Immature natural killer cell (primary cell): ENCODE measurements around the gene NLRC4. TPM values are rescaled to one million over a fixed set of nuclear protein-coding genes. Genes with fewer than 3 reads are reported as not detected.

Source experiments
- DNase-seq, 3 donors: peaks; one replicate each; pipeline ENCODE4 v3.0.0; 2022; ENCODE audit warnings: mixed read lengths in 1 of 3
- H3K27ac Mint-ChIP-seq, 6 donors: one replicate each; pipeline ENCODE4 v1.8.0; 2020; ENCODE audit warnings: mixed read lengths in 6 of 6, mild to moderate bottlenecking in 5 of 6, inconsistent platforms in 4 of 6, moderate library complexity in 3 of 6
- H3K27me3 Mint-ChIP-seq, 3 donors: one replicate each; pipeline ENCODE4 v1.8.0; 2020 to 2021; ENCODE audit warnings: low read depth in 3 of 3, mild to moderate bottlenecking in 3 of 3, mixed read lengths in 3 of 3, moderate library complexity in 3 of 3, inconsistent platforms in 1 of 3
- H3K36me3 Mint-ChIP-seq, 3 donors: one replicate each; pipeline ENCODE4 v1.8.0; 2020; ENCODE audit warnings: mixed read lengths in 3 of 3, inconsistent platforms in 2 of 3, mild to moderate bottlenecking in 2 of 3
- H3K4me1 Mint-ChIP-seq, 2 donors: one replicate each; pipeline ENCODE4 v1.8.0; 2020; ENCODE audit warnings: inconsistent platforms in 2 of 2, mild to moderate bottlenecking in 2 of 2, mixed read lengths in 2 of 2, moderate library complexity in 1 of 2
- H3K4me3 Mint-ChIP-seq, 5 donors: one replicate each; pipeline ENCODE4 v1.8.0; 2020; ENCODE audit warnings: mild to moderate bottlenecking in 5 of 5, mixed read lengths in 5 of 5, inconsistent platforms in 3 of 5, moderate library complexity in 3 of 5
- H3K9me3 Mint-ChIP-seq, 6 donors: one replicate each; pipeline ENCODE4 v1.8.0; 2020; ENCODE audit warnings: mild to moderate bottlenecking in 6 of 6, mixed read lengths in 6 of 6, inconsistent platforms in 4 of 6, moderate library complexity in 3 of 6
- polyA plus RNA-seq, 3 donors: library from polyadenylated mRNA; unstranded; fragments of 300-500 nt; fragmentation: Illumina TruSeq; gene quantifications; one replicate each; pipeline ENCODE4 v1.2.3, GENCODE V29; 2021

NLRC4 gene
- polyA plus RNA-seq, 3 donors from 2014 or later, result 0.18 TPM; not detected in 2

DNA sequence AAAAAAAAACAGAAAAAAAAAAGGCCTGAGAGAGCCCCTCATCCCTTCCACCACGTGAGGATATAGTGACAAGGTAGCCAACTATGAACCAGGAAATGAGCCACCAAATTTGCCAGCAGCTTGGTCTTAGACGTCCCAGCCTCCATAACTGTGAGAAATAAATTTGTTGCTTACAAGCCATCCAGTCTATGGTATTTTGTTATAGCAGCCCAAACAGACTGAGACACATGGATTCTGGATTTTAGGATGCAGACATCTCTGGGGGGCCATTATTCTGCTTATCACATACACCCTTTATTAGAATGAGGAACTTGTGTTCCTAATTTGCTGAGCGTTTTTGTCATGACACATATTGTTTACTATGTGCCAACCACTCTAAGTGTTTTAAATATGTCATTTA lies 7.6 kb upstream of the NLRC4 start:
- Mint-ChIP-seq H3K9me3 (no peaks in the 10 kb centered on the region), H3K27me3 (peaks cover 0 to 13% (median 4%) of the 10 kb centered on the region in 3 donors), H3K27ac (no peak overlapping the region), H3K4me1 (peaks cover 3 to 4% of the 10 kb centered on the region in 2 donors), H3K36me3 (no peaks in the 10 kb centered on the region), H3K4me3 (no peak overlapping the region)
- DNase-seq, result no peak

DNA sequence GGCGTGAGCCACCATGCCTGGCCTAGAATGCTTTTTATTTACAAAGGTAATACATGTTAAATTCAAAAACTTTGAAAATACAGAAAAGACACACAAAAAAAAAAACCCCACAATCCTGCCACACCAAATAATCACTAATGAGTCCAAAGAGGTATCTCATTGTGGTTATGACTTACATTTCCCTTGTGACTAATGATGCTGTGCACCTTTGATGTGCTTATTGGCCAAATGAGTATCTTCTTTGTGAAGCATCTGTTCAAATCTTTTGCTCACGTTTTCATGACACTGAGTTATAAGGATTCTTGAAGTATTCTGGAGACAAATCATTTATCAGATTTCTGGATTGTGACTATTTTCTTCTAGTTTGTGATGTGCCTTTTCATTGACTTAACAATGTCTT lies 6.4 kb upstream of the NLRC4 start:
- no peaks in the 10 kb centered on the region for H3K36me3 Mint-ChIP-seq
- H3K4me1 Mint-ChIP-seq, result no peaks in the 10 kb centered on the region
- no peak overlapping the region for H3K27ac Mint-ChIP-seq
- H3K4me3 Mint-ChIP-seq, result no peak overlapping the region
- H3K9me3 Mint-ChIP-seq, result no peaks in the 10 kb centered on the region
- H3K27me3 Mint-ChIP-seq, result peaks cover 0 to 8% (median 1%) of the 10 kb centered on the region in 3 donors
- DNase-seq, result no peak

DNA sequence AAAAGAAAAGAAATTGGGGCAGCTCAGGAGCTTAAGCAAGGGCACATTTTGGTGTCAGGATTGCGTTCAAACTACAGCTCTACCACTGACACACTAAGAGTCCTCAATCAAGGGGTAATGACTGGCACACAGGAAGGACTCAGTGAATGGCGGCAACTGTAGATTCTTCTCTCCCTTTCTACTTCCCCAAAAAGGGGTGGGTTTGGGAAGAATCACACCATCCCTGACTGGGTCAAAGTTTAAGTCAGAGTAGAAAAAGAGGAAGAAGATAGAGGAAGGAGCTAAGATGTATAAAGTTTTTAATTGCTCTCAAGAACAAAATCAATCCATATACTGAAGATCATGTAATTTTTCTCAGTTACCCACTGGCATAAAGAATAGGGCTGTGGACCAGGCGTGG lies 2.6 kb downstream of the NLRC4 start:
- H3K27ac Mint-ChIP-seq, result no peak overlapping the region
- DNase-seq, result no peak
- peaks cover 2 to 12% (median 3%) of the 10 kb centered on the region in 3 donors for H3K27me3 Mint-ChIP-seq
- no peaks in the 10 kb centered on the region for H3K4me1 Mint-ChIP-seq
- H3K4me3 Mint-ChIP-seq, result no peak overlapping the region
- no peaks in the 10 kb centered on the region for H3K9me3 Mint-ChIP-seq
- peaks cover 0 to 4% (median 0%) of the 10 kb centered on the region in 3 donors for H3K36me3 Mint-ChIP-seq

DNA sequence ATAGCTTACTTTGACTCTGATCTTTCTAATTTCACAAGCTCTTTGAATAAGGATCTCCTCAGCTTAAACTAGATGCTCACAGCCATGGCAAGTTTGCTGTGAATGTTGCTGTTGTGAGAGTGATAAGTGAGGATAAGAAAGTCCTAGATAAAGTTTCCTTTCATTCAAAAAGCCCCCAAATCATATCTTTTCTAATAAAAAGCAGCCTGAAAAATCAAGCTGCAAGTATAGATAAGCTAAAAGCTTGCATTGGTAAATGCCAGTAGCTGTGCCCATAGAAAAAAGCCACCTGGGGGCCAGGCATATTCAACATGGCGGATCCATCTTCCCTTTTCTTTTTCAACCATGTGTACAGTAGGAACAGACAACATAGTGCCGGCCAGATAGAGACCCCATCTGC lies 4.3 kb downstream of the NLRC4 start:
- Mint-ChIP-seq H3K9me3 (no peaks in the 10 kb centered on the region), H3K36me3 (peaks cover 0 to 4% (median 0%) of the 10 kb centered on the region in 3 donors), H3K4me1 (no peaks in the 10 kb centered on the region), H3K27ac (no peak overlapping the region), H3K27me3 (peaks cover 2 to 15% (median 5%) of the 10 kb centered on the region in 3 donors), H3K4me3 (no peak overlapping the region)
- no peak for DNase-seq

DNA sequence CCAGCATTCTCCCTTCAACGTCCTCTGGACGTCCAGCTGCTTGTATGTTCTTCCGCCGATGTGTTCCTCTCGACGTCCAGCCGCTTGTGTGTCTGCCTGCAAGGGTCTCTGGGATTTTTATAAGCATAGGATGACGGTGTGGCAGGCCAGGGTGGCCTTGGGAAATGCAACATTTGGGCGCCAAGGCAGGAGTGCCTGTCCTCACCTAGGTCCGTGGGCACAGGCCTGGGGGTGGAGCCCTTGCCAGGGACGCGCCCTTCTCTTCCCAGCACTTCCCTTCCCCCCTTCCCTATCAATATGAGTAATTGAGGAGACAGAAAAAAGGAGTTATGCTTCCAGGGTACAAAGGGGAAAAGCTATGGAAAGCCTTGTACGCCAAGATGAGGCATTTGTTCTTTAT lies 6.4 kb downstream of the NLRC4 start:
- Mint-ChIP-seq H3K4me3 (no peak overlapping the region), H3K27me3 (peaks cover 2 to 15% (median 5%) of the 10 kb centered on the region in 3 donors), H3K4me1 (no peaks in the 10 kb centered on the region), H3K27ac (no peak overlapping the region), H3K36me3 (peaks cover 0 to 4% (median 0%) of the 10 kb centered on the region in 3 donors), H3K9me3 (no peaks in the 10 kb centered on the region)
- DNase-seq, result no peak

DNA sequence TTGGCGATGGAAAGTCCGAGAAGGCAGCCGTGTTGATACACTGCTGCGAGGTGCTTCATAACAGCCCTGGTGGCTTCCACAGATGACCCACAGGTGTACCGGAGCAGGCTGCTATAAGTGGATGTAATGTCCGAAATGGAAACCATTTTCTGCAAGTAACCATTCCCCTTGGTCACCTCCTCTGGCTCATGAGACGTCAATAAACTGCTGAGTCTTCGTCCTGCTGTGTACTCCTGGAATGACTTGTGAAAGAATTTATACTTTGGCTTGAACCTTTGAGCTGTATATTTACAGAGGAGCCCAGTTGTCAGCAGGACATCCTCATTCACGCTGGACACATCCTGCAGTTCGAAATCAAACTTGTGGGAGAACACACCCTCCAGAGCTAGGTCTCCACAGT lies 14.4 kb downstream of the NLRC4 start:
- no peaks in the 10 kb centered on the region for H3K4me1 Mint-ChIP-seq
- H3K27ac Mint-ChIP-seq, result no peak overlapping the region
- no peak for DNase-seq
- no peaks in the 10 kb centered on the region for H3K36me3 Mint-ChIP-seq
- no peak overlapping the region for H3K4me3 Mint-ChIP-seq
- H3K9me3 Mint-ChIP-seq, result no peaks in the 10 kb centered on the region
- H3K27me3 Mint-ChIP-seq, result no peaks in the 10 kb centered on the region

DNA sequence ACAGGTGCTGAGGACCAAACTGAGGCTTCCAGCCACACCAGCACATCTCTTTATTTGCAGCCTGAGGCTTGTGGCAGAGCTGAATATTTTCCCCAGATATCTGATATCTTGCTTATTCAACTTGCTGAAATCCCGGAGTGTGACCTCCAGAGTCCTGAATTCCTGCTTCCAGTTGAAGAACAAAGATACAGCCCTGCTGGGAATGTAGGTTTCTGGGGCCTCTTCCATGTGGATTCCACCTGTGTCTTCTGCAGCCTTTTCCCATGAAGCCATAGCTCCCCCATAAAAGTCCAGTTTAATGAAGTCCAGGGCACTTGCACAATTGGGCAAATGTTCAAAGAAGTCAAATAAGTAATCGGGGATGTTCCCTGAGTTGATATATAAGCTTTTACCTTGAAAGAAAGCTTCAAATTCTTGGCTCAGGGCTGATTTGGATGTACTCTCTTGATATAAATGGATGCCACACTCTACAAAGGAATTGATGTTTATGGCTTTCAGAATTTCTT lies 14.9 kb downstream of the NLRC4 start:
- H3K4me1 Mint-ChIP-seq, result no peaks in the 10 kb centered on the region
- H3K27me3 Mint-ChIP-seq, result no peaks in the 10 kb centered on the region
- no peaks in the 10 kb centered on the region for H3K36me3 Mint-ChIP-seq
- H3K4me3 Mint-ChIP-seq, result no peak overlapping the region
- no peak for DNase-seq
- H3K27ac Mint-ChIP-seq, result no peak overlapping the region
- H3K9me3 Mint-ChIP-seq, result no peaks in the 10 kb centered on the region

DNA sequence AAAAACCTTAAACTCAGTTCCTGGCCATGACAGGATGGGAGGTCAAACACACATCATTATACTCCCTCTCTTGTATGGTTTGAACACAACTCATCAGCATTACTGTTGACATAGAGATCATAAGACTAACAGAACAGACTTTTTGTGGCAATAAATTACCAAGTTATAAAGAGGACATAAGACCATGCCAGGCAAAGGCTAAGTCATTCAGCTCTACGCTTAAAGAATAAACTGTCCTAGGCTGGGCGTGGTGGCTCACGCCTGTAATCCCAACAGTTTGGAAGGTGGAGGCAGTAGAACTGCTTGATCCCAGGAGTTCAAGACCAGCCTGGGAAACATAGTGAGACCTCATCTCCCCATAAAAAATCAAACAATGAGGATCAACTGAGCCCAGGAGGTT lies 16.4 kb downstream of the NLRC4 start:
- Mint-ChIP-seq H3K36me3 (no peaks in the 10 kb centered on the region), H3K9me3 (no peaks in the 10 kb centered on the region), H3K27me3 (no peaks in the 10 kb centered on the region), H3K27ac (no peak overlapping the region), H3K4me1 (no peaks in the 10 kb centered on the region), H3K4me3 (no peak overlapping the region)
- DNase-seq, result no peak

DNA sequence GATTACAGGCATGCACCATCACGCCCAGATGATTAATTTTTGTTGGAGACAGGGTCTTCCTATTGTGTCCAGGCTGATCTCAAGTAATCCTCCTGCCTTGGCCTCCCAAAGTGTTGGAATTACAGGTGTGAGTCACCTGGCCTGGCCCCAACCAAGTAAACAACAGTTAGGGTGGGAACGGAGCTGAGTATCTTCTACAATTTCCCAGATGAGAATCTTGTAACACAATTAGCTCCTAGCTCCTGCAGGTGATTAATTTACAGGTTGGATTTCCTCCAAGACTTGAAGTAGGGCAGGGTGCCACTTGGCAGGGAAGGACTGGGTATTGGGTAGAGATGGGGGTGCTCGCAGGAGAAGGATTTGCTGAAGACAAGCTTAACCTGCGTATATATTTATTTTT lies 17.8 kb downstream of the NLRC4 start:
- H3K36me3 Mint-ChIP-seq, result peaks cover 0 to 8% (median 0%) of the 10 kb centered on the region in 3 donors
- no peaks in the 10 kb centered on the region for H3K4me1 Mint-ChIP-seq
- no peak for DNase-seq
- no peak overlapping the region for H3K27ac Mint-ChIP-seq
- H3K4me3 Mint-ChIP-seq, result no peak overlapping the region
- H3K27me3 Mint-ChIP-seq, result no peaks in the 10 kb centered on the region
- H3K9me3 Mint-ChIP-seq, result no peaks in the 10 kb centered on the region

DNA sequence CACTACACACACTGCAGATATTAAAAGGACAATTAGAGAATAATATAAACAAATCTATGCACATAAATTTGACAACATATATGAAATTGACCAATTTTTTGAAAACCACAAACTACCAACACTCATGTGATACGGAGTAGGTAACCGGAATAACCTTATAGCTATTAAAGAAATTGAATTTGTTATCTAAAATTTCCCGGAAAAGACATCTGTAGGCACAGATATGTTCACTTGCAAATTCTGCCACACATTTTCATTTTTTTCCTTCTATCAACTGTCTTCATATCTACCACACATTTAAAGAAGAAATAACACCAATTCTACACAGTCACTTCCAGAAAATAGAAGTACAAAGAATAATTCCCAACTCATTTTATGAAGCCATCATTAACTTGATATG lies 22.4 kb downstream of the NLRC4 start:
- Mint-ChIP-seq H3K27ac (no peak overlapping the region), H3K36me3 (peaks cover 0 to 8% (median 6%) of the 10 kb centered on the region in 3 donors), H3K9me3 (no peaks in the 10 kb centered on the region), H3K4me3 (no peak overlapping the region), H3K27me3 (no peaks in the 10 kb centered on the region), H3K4me1 (no peaks in the 10 kb centered on the region)
- no peak for DNase-seq

DNA sequence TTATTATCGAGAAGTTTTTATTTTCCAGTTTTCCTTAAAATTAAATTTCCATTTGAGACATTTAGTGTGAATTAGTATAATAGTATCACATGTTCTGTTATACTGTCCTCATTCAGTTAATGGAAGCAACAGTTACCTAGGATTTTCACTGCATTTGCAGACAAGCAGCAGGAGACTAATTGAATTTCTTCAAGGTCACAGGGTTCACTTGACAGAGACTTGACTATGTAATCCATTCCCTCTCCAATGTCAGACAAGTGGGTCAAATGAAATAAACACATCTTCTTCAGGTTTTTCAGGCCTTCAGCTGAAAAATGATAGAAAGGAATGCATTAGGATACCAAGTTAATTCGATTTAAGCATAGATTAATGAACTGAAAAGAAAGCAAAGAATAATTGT lies 26.7 kb downstream of the NLRC4 start:
- Mint-ChIP-seq H3K9me3 (no peaks in the 10 kb centered on the region), H3K27me3 (no peaks in the 10 kb centered on the region), H3K4me3 (no peak overlapping the region), H3K36me3 (peaks cover 0 to 12% (median 6%) of the 10 kb centered on the region in 3 donors), H3K4me1 (no peaks in the 10 kb centered on the region), H3K27ac (no peak overlapping the region)
- DNase-seq, result no peak

DNA sequence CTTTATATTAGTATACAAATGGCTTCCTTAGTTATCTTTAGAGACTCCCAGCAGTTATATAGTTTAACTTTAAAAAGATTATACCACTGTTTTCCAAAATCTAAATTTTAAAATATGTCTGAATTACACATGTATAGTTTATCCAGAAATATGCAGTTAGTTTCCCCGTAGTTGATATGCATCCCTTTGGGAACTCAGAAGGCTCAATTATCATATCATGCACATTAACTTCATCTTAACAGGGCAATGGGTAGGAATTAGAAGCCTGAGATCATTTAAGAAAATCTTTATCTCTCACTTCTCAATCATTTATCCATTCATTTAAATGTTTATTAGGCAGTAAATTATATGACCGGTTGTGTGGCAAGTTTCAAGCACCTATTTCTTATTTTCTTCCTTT lies 27.2 kb downstream of the NLRC4 start:
- no peak for DNase-seq
- no peaks in the 10 kb centered on the region for H3K9me3 Mint-ChIP-seq
- no peak overlapping the region for H3K27ac Mint-ChIP-seq
- no peaks in the 10 kb centered on the region for H3K27me3 Mint-ChIP-seq
- peaks cover 0 to 9% (median 6%) of the 10 kb centered on the region in 3 donors for H3K36me3 Mint-ChIP-seq
- no peaks in the 10 kb centered on the region for H3K4me1 Mint-ChIP-seq
- H3K4me3 Mint-ChIP-seq, result no peak overlapping the region

DNA sequence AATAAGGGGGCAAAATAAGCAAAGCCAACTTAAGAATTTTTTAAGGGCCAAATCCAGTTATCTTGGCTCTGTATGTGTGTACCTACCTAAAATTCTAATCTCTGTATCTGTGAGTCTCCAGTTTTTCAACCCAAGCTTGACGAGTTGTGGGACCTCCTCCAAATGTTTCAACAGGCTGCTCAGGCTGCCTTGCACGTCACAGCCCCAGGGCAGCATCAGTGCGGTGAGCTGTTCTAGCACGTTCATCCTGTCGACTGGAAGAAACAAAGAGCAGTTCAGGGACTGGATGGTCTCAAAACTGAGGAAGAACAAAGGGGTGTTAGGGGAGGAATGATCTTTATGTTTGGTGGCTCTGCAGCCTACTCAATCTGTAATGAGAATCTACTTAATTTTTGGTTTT lies 29.4 kb downstream of the NLRC4 start:
- H3K27ac Mint-ChIP-seq, result no peak overlapping the region
- H3K4me3 Mint-ChIP-seq, result no peak overlapping the region
- peaks cover 0 to 13% (median 6%) of the 10 kb centered on the region in 3 donors for H3K36me3 Mint-ChIP-seq
- H3K9me3 Mint-ChIP-seq, result no peaks in the 10 kb centered on the region
- H3K27me3 Mint-ChIP-seq, result no peaks in the 10 kb centered on the region
- DNase-seq, result no peak
- no peaks in the 10 kb centered on the region for H3K4me1 Mint-ChIP-seq

DNA sequence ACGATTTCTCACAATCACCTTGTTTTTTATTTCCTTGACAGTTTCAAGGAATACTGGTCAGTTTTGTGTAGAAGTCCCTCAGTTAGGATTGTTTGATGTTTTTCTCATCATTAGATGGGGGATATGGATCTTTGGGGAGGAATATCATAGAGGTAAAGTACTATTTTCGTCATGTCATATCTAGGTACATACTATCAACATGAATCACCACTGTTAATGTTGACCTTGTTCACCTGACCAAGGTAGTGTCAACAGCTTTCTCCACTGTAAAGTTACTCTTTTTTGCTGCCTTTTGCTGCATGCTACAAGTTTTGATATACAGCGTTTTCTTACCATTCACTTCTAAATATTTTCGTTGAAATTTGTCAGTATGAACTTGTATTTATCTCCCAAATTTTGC lies 32.7 kb downstream of the NLRC4 start:
- H3K9me3 Mint-ChIP-seq, result no peaks in the 10 kb centered on the region
- H3K4me1 Mint-ChIP-seq, result peaks cover 3 to 6% of the 10 kb centered on the region in 2 donors
- no peak overlapping the region for H3K27ac Mint-ChIP-seq
- H3K36me3 Mint-ChIP-seq, result peaks cover 0 to 17% (median 0%) of the 10 kb centered on the region in 3 donors
- H3K4me3 Mint-ChIP-seq, result no peak overlapping the region
- H3K27me3 Mint-ChIP-seq, result peaks cover 0 to 2% (median 0%) of the 10 kb centered on the region in 3 donors
- no peak for DNase-seq

DNA sequence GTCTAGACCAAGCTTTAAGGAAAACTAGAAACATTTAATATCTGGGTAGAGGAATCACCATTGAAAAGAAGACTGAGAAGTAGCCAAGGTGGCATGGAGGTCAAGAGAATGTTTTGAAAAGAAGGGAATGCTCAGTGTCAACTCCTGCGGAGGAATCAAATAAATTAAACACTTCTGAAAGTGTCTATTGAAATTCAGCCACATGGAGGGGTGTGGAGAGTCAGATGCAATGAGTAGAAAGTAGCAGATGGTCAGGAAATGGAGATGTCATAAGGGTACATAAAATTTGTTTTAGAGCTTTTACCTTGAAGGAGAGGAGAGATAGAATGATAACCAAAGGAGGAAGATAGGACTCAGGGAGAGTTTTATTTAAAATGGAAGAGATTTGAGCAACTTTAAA lies 35.1 kb downstream of the NLRC4 start:
- no peak overlapping the region for H3K4me3 Mint-ChIP-seq
- no peaks in the 10 kb centered on the region for H3K9me3 Mint-ChIP-seq
- H3K27ac Mint-ChIP-seq, result no peak overlapping the region
- no peak for DNase-seq
- H3K4me1 Mint-ChIP-seq, result peaks cover 3 to 6% of the 10 kb centered on the region in 2 donors
- H3K36me3 Mint-ChIP-seq, result peaks cover 0 to 18% (median 5%) of the 10 kb centered on the region in 3 donors
- peaks cover 0 to 2% (median 0%) of the 10 kb centered on the region in 3 donors for H3K27me3 Mint-ChIP-seq
